ENCODE data around the gene NELL1.

The NELL1 gene

GRCh38 chr11:20949585-20949984, 280.2 kb downstream of the NELL1 start:
- TF ChIP-seq CTCF (IDR thresholded peaks at IDR 0.05; ENCODE audit: unreplicated experiment in 3 of 3), result no peak
- no peaks in the 10 kb centered on the region for H3K9me3 Mint-ChIP-seq
- no peak overlapping the region for H3K27ac Mint-ChIP-seq
- H3K4me3 Mint-ChIP-seq, result no peak overlapping the region
- no peaks in the 10 kb centered on the region for H3K36me3 Mint-ChIP-seq (ENCODE audit: low read depth)
- H3K4me1 Mint-ChIP-seq, result no peaks in the 10 kb centered on the region
- peaks cover 6% of the 10 kb centered on the region for H3K27me3 Mint-ChIP-seq (ENCODE audit: low read depth)

- no peak for TF ChIP-seq CTCF (IDR thresholded peaks at IDR 0.05; ENCODE audit: unreplicated experiment in 3 of 3)
- no peaks in the 10 kb centered on the region for H3K36me3 Mint-ChIP-seq (ENCODE audit: low read depth)
- no peaks in the 10 kb centered on the region for H3K27me3 Mint-ChIP-seq (ENCODE audit: low read depth)
- no peaks in the 10 kb centered on the region for H3K9me3 Mint-ChIP-seq
- no peak overlapping the region for H3K4me3 Mint-ChIP-seq
- no peaks in the 10 kb centered on the region for H3K4me1 Mint-ChIP-seq
- no peak overlapping the region for H3K27ac Mint-ChIP-seq
These were observed 293.2 kb downstream of the NELL1 start for GRCh38 chr11:20962581-20962980.

GRCh38 chr11:20963596-20963995, 294.2 kb downstream of the NELL1 start:
- Mint-ChIP-seq H3K36me3 (ENCODE audit: low read depth) (no peaks in the 10 kb centered on the region), H3K9me3 (no peaks in the 10 kb centered on the region), H3K27me3 (ENCODE audit: low read depth) (no peaks in the 10 kb centered on the region), H3K4me1 (no peaks in the 10 kb centered on the region), H3K4me3 (no peak overlapping the region), H3K27ac (no peak overlapping the region)
- no peak for TF ChIP-seq CTCF (IDR thresholded peaks at IDR 0.05; ENCODE audit: unreplicated experiment in 3 of 3)

- no peak for TF ChIP-seq CTCF (IDR thresholded peaks at IDR 0.05; ENCODE audit: unreplicated experiment in 3 of 3)
- Mint-ChIP-seq H3K27ac (no peak overlapping the region), H3K4me3 (no peak overlapping the region), H3K27me3 (ENCODE audit: low read depth) (no peaks in the 10 kb centered on the region), H3K36me3 (ENCODE audit: low read depth) (no peaks in the 10 kb centered on the region), H3K4me1 (no peaks in the 10 kb centered on the region), H3K9me3 (no peaks in the 10 kb centered on the region)
These were observed 295.6 kb downstream of the NELL1 start for GRCh38 chr11:20964985-20965384.

- no peak for TF ChIP-seq CTCF (IDR thresholded peaks at IDR 0.05; ENCODE audit: unreplicated experiment in 3 of 3)
- Mint-ChIP-seq H3K27me3 (ENCODE audit: low read depth) (no peaks in the 10 kb centered on the region), H3K4me3 (no peak overlapping the region), H3K36me3 (ENCODE audit: low read depth) (no peaks in the 10 kb centered on the region), H3K27ac (no peak overlapping the region), H3K9me3 (no peaks in the 10 kb centered on the region), H3K4me1 (no peaks in the 10 kb centered on the region)
These were observed 297.1 kb downstream of the NELL1 start for GRCh38 chr11:20966489-20966888.

- Mint-ChIP-seq H3K27me3 (ENCODE audit: low read depth) (no peaks in the 10 kb centered on the region), H3K27ac (no peak overlapping the region), H3K4me3 (no peak overlapping the region), H3K9me3 (no peaks in the 10 kb centered on the region), H3K4me1 (no peaks in the 10 kb centered on the region), H3K36me3 (ENCODE audit: low read depth) (no peaks in the 10 kb centered on the region)
- no peak for TF ChIP-seq CTCF (IDR thresholded peaks at IDR 0.05; ENCODE audit: unreplicated experiment in 3 of 3)
These were observed 304.7 kb downstream of the NELL1 start for GRCh38 chr11:20973940-20974559.
